ENCODE results near the gene GNGT1.

Gene GNGT1

GRCh38 chr7:93943816-93944540 lies 37.6 kb downstream of the GNGT1 start:
- no peak for DNase-seq (ENCODE audit: low read depth)

- no peak for DNase-seq (ENCODE audit: low read depth)
Measured at GRCh38 chr7:93944673-93945072, 38.3 kb downstream of the GNGT1 start.

GRCh38 chr7:93945083-93945482 lies 38.7 kb downstream of the GNGT1 start:
- no peak for DNase-seq (ENCODE audit: low read depth)

GRCh38 chr7:93945756-93946535 lies 39.6 kb downstream of the GNGT1 start:
- DNase-seq (ENCODE audit: low read depth): no peak

GRCh38 chr7:93948106-93948505 lies 41.7 kb downstream of the GNGT1 start:
- DNase-seq (ENCODE audit: low read depth): no peak

GRCh38 chr7:93948873-93949272 lies 42.5 kb downstream of the GNGT1 start:
- DNase-seq (ENCODE audit: low read depth): no peak

GRCh38 chr7:93949423-93949822 lies 43.1 kb downstream of the GNGT1 start:
- DNase-seq (ENCODE audit: low read depth): no peak

GRCh38 chr7:93955304-93955703 lies 48.9 kb downstream of the GNGT1 start:
- DNase-seq (ENCODE audit: low read depth): no peak

- DNase-seq (ENCODE audit: low read depth): no peak
Measured at GRCh38 chr7:93957767-93958166, 51.4 kb downstream of the GNGT1 start.

GRCh38 chr7:93958216-93958615 lies 51.8 kb downstream of the GNGT1 start:
- DNase-seq (ENCODE audit: low read depth): no peak

GRCh38 chr7:93958651-93959050 lies 52.3 kb downstream of the GNGT1 start:
- no peak for DNase-seq (ENCODE audit: low read depth)
